GM12873 (cell line): ENCODE measurements around the gene ESR2.

Experiments
- CTCF ChIP-seq: IDR thresholded peaks from 2 replicates; pipeline ENCODE4 v1.5.1; 2012; ENCODE audit warnings: low read depth, mild to moderate bottlenecking, moderate library complexity, low read length, control low read depth; ENCODE audit not compliant: insufficient read depth; ENCODE audit errors: missing control alignments

The ESR2 gene

GRCh38 chr14:64196056-64196455 lies 98.1 kb downstream of the ESR2 start:
- TF ChIP-seq CTCF: no peak

- no peak for TF ChIP-seq CTCF
These were observed 99.0 kb downstream of the ESR2 start for GRCh38 chr14:64195199-64195598.

- no peak for TF ChIP-seq CTCF
These were observed 99.8 kb downstream of the ESR2 start for GRCh38 chr14:64194404-64194803.

- no peak for TF ChIP-seq CTCF
These were observed 100.3 kb downstream of the ESR2 start for GRCh38 chr14:64193821-64194220.

- no peak for TF ChIP-seq CTCF
These were observed 102.4 kb downstream of the ESR2 start for GRCh38 chr14:64191756-64192155.

- TF ChIP-seq CTCF: no peak
These were observed 103.1 kb downstream of the ESR2 start for GRCh38 chr14:64190974-64191502.

- TF ChIP-seq CTCF: no peak
These were observed 106.8 kb downstream of the ESR2 start for GRCh38 chr14:64187331-64187730.
